HuH-7 (cell line): Measurements from ENCODE around the gene CYP2F1.
"Not testable (repeated sequence)": the region's sequence is repeated elsewhere in the genome, so short reads cannot be mapped to it uniquely, and the experiment has no call there.

Experiments
- DNase-seq: peaks from one replicate; pipeline ENCODE4 v3.0.0; 2011; ENCODE audit warnings: low spot score

CYP2F1 gene, protein sequence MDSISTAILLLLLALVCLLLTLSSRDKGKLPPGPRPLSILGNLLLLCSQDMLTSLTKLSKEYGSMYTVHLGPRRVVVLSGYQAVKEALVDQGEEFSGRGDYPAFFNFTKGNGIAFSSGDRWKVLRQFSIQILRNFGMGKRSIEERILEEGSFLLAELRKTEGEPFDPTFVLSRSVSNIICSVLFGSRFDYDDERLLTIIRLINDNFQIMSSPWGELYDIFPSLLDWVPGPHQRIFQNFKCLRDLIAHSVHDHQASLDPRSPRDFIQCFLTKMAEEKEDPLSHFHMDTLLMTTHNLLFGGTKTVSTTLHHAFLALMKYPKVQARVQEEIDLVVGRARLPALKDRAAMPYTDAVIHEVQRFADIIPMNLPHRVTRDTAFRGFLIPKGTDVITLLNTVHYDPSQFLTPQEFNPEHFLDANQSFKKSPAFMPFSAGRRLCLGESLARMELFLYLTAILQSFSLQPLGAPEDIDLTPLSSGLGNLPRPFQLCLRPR

GRCh38 chr19:41114132-41114531 lies at the start of gene CYP2F1:
Gene CYP2F1, plus strand, starts transcription at chr19:41114432. Its CDS starts 1,757 bp downstream, at chr19:41116189.
- DNase-seq = no peak

GRCh38 chr19:41064974-41065569 lies 49.2 kb upstream of the CYP2F1 start:
- DNase-seq = no peak

GRCh38 chr19:41076286-41076685 lies 37.9 kb upstream of the CYP2F1 start:
- no peak for DNase-seq

GRCh38 chr19:41083516-41083915 lies 30.7 kb upstream of the CYP2F1 start:
- DNase-seq = no peak

DNA sequence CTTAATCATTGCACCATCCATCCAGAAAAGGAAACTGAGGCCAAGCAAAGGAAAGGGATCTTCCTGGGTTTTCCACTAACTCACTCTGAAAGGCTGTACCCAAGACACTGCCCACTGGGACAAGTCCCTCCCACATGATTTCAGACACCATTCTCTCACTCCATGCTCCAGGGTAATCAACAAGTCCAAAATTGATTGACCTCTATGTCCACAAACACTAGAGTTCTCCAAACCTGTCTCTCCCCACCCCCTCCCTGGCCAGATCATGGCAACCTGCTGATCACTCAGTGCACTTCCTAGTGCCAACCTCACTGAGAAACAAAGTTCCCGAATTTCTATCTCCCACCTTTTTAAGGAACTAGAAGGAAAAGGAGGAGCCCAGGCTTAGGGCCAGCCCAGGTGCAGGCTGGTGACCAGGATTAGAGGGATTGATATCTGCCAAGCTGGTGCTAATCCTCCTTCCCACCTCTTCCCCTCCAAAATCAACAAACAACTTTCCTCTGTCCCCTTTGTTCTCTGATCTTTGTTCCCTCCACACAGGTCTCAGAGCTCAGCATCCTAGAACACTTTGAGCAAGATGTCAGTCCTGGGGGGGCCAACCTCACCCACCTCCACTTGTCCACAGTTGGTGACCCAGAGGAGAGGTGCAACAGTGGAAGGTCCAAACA lies 28.4 kb upstream of the CYP2F1 start:
- no peak for DNase-seq

- DNase-seq = no peak
These were observed 26.1 kb upstream of the CYP2F1 start, which contains the start of gene CYP2A13 for GRCh38 chr19:41088151-41088550. Gene CYP2A13, plus strand, starts transcription at chr19:41088451. Its CDS starts 21 bp downstream, at chr19:41088472.

GRCh38 chr19:41089959-41090358 lies 24.3 kb upstream of the CYP2F1 start:
- DNase-seq = no peak

GRCh38 chr19:41095703-41096102 lies 18.5 kb upstream of the CYP2F1 start:
- DNase-seq = no peak

GRCh38 chr19:41096353-41096752 lies 17.9 kb upstream of the CYP2F1 start:
- DNase-seq = no peak

DNA sequence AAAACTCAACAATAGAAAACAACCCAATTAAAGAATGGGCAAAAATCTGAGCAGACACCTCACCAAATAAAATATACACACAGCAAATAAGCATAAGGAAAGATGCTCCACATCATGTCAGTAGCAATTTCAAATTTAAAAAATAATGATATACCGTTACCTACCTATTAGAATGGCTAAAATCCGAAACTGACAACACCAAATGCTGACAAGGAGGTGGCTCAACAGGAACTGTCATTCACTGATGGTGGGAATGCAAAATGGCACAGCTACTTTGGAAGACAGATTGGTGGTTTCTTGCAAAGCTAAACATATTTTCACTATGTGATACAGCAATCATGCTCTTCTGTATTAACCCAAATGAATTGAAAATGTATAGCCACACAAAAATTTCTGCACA lies 16.9 kb upstream of the CYP2F1 start:
- no peak for DNase-seq

DNA sequence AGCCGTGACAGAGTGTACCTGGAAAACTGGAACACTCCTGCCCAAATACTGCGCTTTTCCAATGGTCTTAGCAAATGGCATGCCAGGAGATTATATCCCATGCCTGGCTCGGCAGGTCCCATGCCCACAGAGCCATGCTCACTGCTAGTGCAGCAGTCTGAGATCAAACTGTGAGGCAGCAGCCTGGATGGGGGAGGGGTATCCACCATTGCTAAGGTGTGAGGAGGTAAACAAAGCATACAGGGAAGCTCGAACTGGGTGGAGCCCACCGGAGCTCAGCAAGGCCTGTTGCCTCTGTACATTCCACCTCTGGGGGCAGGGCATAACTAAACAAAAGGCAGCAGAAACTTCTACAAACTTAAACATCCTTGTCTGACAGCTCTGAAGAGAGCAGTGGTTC lies 15.5 kb upstream of the CYP2F1 start:
- DNase-seq = no peak

- not testable (repeated sequence) for DNase-seq
These were observed 12.0 kb upstream of the CYP2F1 start for GRCh38 chr19:41102210-41102609.

DNA sequence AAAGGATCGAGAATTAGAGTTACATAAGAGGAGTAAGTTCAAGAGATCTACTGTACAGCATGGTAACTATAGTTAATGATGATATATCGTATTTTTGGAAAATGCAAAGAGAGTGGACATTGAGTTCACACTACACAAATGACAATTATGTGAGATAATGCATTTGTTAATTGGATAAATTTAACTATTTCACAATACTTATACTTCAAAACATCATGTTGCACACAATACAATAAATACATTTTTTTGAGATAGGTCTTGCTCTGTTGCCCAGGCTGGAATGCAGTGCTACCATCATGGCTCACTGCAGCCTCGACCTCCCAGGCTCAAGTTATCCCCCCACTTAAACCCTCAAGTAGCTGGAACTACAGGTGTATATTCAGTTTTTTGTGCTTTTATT lies 8.1 kb upstream of the CYP2F1 start:
- no peak for DNase-seq

DNA sequence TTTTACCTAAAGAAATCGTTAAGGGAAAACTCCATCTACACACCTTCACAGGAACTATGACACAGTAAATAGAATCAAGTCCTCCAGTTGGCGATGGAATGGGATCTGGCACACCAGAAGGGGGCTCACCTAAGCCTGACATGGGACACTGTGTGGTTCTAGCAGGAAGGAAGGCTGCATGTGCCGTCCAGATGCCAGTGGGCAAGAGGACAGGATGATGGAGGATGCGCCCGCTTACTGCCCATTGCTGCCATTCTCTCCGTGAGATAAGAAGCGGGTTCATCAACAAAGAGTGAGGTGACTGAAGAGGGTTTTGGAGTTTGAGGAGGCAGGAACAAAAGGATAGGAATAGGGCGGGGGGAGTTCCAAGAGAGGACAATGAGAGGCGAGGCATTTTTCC lies 2.9 kb upstream of the CYP2F1 start:
- no peak for DNase-seq

DNA sequence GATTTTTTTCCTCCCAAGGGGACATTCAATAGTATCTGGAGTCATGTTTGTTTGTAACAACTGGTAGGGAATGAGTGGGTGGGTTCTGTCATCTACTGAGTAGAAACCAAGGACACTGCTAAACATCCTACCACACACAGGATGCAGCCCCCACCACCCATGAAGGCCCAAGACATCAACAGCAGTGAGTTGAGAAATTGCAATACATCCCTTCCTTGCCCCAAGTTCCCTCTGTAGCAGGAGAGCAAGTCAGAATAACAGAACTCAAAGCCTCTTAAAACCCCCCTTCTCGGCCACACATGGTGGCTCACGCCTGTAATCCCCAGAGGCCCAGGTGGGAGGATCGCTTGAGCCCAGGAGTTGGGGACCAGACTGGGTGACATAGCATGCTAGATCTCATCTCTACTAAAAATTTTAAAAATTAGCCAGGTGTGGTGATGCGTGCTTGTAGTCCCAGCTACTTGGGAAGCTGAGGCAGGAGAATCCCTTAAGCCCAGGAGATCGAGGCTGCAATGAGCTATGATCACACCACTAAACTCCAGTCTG lies 2.4 kb upstream of the CYP2F1 start:
- no peak for DNase-seq

DNA sequence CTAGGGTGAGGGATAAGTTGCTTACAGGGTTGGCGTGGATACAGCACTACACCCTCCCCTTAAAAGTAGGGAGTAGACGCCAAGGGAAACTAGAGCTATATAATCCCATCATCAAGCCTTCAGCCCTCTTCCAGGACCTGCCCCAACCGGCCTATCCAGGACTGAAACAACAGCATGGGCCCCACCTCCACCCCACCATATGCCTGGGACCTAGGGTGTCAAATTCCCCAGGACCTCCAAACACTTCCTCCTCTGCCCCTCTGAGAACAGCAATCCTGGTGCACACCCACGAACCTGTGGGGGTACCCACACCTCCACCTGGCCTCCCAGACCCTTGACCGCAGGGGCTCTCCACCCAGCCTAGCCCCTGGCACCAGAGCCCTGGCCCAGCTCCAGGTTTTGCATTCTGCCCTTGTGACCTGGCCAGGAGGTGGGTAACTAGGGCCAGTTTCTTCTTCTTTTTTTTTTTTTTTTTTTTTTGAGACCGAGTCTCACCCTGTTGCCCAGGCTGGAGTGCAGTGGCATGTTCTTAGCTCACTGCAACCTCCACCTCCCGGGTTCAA lies 1.4 kb upstream of the CYP2F1 start:
- DNase-seq = no peak

DNA sequence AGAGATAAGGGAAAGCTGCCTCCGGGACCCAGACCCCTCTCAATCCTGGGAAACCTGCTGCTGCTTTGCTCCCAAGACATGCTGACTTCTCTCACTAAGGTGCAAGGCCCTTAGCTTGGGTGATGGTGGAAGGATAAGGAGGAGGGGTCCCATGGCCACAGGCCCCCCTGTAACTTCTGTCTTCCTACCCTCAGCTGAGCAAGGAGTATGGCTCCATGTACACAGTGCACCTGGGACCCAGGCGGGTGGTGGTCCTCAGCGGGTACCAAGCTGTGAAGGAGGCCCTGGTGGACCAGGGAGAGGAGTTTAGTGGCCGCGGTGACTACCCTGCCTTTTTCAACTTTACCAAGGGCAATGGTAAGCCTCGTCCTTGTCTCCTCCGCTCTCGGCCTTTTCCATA lies 2.0 kb downstream of the CYP2F1 start:
- DNase-seq = no peak

- DNase-seq = not testable (repeated sequence)
These were observed 7.0 kb downstream of the CYP2F1 start for GRCh38 chr19:41120929-41121911.

GRCh38 chr19:41122846-41123245 lies 8.6 kb downstream of the CYP2F1 start:
- not testable (repeated sequence) for DNase-seq

GRCh38 chr19:41123716-41124294 lies 9.6 kb downstream of the CYP2F1 start:
- no peak for DNase-seq
